GM18519 (cell line): ENCODE measurements around the gene THAP3.

Source experiments
- ATAC-seq: cut with Tn5 transposase; IDR thresholded peaks from one replicate; pipeline ENCODE4 v1.9.1; 2021; ENCODE audit warnings: mild to moderate bottlenecking, moderate library complexity; ENCODE audit not compliant: unreplicated experiment, low FRiP score

THAP3 gene

DNA sequence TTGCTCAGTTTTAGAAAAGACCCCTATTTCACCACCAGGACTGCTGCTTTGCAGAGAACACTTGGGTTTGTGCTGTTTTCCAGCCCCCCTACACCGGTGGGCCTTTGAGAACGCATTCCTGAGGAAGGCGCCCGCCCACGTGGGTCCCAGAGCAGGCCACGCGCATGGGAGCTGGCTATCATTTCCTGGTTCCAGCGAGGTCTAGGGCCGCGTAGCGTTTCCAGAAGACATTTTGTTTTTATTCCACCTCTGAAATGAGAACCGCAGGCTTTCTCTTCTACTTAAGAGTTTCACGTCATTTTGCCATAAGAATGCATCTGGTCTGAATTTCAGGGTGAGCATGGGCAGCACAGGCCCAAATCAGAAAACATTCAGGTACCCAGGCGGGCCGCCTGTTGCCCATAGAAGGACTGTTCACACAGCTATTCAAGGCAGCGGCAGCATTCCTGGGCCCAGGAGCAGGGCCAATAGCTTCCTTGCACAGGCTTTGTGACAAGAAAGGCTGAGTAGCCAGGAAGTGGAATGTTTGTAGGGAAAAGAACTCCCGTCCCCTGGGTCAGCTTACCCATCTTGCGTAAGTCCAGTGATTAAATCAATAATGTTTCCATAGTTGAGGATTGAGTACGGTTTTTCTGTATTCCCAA is 20.6 kb upstream of the THAP3 start:
- ATAC-seq: no peak

DNA sequence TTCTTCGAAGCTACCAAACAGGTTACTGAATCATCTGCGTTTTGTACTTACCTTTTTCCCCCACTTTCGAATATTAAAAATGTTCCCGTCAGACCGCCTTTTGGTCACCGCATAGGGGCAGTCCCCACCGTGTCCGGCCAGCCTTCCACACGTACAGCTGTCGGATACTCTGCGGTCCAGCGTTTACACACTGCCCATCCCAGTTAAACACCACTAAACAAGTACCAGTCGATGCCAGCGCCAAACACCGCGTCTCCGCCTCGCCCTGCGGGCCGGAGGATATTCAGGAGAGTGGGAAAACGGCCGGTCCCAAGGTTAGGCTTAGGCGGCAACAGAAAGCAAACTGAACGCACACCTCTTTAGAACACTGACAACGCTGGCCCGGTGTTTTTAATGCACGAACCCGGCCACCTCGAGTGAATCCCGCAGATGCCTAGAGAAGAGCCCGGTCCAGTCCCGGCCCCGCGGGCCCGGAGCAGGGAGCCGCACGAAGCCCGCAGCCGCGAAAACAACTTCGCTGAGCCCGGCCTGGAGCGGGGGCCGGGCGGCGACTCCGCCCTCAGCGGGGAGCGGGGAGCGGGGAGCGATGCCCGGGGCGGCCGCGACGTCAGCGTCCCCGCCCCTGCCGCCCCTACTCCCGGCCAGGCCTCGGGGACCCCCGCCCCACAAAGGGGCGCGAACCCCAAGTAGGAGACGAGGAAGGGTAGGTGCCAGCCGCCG is 11.9 kb upstream of the THAP3 start:
- peak; percentile 13 for ATAC-seq

DNA sequence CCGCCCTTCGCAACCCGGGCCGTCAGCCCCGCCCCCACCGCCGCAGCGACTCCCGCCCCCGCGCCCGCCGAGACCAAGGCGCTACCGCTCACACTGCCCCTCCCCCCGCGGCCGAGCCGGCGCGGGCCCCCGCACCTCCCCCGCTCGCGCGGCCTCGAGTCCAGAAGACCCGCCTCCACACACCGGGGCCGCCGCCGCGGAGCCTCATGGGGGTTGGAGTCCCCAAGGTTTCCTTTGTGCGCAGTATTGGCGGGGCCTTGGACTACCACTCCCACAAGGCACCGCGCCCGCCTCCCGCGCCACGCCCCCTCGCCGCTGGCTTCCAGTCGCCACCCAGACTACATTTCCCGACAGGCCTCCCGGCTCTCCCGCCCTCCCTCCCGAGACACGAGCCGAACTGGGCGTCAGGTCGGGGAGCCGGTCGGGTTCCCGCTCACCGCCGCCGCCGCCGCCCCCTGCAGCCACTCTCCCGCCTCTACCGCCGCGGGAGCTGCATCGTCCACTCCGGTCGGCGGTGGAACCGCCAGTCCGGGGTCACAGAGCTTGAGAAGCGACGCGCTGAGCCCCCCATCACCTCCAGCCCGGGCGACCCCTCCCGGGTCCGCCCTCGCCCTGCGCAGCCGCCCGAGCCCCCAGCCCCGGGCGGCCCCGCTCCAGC is 11.2 kb upstream of the THAP3 start, which contains the start of gene PHF13:
Gene PHF13 (plus strand): TSS at position 371 of the 658 bp plus-strand sequence. CDS start 336 bp downstream, outside the sequence.
- ATAC-seq: peak; percentile 77

DNA sequence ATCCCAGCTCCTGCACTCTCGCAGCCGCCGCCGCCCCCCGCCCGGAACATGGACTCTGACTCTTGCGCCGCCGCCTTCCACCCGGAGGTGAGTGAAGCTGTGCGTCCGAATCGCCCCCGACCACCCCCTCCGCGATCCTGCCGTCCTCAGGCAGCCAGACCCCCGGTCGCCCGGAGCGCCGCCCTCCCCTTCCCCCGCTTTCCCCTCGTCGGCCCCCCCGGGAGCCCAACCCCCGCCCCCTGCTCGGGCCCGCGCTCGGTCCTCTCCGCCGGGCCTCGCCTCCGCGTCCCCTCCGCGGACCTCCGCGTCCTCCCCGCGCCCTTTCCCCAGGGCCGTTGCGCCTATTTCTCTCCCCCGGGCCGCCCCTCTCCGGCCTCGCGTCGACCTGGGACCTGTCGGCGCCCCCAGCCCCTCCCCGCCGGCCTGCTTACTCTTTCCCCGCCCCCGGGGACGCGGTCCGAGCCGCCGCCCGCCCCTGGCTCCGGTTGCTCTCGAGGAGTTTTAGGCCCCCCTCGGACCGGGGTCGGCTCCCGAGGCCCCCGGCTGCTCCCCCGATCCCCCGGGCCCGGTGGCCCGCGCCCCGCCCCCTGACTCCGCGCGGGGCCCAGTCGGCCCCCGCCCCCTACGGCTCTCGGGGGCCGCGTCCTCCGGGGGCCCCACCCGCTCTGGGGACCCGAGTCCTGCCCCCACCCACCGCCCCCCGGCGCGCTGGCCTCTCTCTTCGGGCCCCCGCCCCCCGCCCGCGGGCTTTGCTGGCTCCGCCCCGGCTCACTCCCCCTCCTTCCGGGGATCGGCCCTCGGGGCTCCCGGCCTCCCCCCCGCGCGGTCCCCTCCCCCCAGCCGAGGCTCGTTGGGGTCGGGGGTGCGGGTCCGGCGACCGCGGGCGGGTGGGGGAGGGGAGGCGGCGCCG is 10.4 kb upstream of the THAP3 start:
- ATAC-seq: no peak

DNA sequence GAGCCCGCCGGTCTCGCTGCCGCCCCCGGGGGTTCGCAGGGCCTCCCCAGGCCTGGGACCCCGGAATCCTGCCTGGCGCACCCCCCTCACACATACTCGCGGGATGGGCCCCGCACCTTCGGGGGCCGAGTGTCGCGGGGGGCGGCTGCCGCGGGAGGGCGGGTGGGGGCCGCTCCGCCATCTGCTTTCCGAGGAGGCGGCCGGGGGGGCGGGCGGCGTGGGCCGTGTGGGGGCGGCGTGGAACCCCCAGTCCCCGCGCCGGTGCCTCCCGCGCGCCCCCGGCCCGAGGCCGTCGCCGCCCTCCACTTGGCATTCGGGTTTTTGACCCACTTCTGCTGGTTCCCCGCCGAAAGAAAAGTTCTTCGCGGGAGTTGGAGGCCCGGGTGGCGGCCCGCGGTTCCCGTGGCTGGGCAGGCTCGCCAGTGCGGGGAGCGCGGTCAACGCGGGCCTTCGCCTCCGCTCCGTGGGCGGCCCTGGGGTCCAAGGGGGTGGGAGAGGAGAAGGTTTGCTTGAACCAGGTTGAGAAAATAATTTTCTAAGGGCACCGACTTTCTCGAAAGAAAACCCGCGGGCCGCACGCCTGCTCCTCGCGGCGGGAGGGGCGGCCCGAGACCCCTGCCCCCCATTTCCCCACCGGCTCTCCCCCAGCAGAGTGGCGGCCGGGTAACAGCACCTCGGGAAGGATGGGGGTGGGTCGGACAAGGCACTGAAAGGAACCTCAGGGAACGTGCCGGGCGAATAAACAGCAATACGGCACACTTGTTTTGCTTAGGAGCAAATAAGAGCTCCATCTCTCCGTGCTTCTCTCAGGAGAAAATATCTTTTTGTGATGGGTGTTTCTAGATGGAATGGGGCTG is 9.5 kb upstream of the THAP3 start:
- ATAC-seq: no peak

DNA sequence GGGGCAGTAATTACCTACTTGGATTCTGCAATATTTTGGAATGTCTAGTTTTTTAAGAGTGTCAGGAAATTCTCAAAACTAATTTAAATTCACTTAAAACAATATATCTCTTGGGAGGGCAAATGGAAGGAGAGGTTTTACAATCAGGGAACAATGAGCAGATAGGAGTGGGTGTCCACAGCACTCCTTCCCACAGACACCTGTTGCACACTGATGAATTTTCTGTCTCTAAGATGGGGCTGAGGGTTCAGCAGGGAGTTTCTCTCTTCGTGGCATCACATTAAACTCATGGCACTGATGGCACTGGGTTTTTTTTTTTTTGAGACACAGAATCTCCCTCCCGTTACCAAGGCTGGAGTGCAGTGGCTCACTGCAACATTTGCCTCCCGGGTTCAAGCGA is 5.6 kb upstream of the THAP3 start:
- ATAC-seq: no peak

DNA sequence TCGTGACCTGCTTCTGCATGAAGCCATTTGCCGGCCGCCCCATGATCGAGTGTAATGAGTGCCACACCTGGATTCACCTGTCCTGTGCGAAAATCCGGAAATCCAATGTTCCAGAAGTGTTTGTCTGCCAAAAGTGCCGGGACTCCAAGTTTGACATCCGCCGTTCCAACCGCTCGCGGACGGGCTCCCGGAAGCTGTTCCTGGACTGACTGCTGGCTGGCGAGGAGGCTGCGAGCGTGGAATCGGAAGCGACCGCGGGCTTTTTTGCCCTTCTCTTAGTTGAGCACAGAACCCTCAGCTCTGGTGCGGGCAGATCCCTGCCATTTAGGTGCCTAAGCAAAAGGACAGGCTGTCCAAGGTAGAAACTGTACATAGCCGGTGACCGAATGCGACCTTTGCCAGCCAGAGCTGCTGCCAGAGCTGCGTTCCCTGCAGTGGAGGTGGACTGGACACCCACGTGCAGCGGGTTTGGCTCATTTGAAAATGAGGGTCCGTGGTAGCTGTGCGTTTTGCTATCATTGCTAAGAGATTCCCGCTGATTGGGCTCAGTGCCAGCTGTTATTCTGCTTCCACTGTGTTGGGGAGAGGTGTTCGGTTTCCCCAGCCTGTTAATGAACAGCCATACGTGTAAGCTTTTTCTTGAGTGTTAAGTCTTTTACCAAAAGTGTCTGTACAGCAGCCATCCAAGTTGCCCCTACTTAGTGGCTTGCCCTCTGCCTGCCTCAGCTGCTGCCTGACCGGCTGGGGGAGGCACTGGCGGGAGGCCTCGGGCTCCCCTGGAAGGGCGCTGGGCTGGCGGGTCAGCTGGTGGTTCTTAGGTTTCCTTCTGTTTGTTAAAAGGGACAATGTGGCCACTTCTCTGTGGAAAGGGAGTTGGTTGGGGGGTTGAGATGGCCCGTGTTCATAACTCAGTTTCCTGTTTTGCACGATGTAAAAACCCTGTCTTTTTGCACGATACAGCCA is 3.0 kb upstream of the THAP3 start:
- no peak for ATAC-seq

DNA sequence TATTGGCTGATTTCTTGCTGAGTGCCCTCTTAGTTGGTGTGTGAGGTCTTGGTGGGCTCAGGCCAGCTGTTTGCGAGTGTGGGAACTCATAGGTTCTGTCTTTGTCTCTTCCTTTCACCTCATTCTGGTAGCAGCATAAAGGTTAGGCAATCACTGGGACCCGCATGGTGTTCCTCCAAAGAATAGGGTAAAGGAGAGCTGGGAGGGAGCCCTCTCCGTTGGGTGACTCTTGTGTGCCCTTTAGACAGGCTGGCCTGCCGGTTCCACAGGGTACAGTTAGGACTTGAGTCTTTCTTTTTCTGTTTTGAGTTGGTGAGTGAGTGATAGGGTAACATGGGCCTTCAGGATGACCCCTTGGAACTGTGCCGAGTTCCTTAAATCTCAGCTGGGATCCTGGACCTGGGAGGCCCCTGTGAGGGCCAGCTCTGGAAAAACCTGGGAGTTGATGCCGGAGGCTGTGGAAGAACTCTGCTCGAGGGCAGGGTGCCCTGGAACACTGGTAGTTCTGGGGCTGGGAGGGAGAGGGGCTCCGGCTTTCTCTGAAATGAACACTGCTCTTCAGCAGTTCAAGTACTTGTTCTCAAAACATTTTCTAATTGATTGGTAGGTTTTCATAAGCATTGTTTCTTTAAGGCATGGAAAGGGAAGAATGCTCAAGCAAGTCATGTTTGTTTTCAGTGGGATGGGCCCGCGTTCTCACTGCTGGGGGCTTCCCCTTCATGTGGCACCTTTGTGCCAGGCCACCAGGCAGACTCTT is 2.1 kb upstream of the THAP3 start:
- ATAC-seq: no peak

DNA sequence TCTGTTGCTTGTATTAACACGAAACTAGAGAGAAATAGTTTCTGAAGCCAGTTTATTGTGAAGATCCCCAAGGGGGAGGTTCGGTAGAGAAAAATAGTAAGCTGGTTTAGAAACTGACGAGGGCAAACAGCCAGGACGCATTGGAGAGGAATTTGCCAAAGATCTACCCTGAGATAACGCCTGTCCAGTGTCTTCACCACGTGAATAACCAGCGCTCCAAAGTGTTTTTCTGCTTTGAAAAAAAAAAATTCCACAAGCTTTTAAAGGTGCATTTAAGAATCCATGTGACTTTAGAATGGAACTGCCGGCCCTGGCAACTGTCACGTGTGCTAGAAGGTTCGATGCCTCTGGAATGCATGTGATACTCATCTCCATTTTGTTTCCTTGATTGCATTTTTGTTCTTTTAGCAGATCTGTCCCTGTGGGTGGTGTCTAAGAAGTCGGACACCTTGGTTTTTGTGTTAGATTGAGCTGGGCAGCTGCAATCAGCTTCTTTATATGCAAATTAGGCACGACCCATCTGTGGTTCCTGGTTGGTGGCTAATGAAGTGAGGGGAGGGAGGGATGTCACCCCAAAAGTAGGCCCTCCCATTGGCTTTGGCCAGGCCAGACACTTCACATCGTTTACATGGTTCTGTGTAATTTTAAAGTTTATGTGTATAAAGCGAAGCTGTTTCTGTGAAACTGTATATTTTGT is 1.3 kb upstream of the THAP3 start:
- no peak for ATAC-seq

DNA sequence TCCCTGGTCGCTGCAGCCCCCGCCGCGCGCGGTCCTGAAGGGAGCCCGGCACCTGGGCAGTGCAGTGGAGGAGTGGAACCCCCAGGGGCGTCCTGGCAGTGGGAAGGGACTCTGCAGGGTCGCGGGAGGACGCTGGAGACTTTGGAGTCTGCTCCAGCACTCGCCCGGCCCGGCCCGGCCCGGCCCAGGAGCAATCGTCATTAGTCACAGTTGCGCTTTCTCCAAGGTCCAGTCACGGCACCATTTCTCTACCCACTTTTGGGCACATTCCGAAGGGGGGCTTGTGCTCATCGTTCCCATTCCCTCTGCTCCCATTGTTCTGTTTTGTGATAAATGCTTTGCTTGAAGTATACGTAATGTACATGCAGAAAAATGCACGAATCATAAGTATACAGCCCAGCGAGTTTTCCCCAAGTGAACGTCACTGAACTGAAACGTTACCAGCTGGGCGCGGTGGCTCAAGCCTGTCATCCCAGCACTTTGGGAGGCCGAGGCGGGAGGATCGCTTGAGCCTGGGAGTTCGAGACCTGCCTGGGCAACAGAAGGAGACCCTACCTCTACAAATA is 999 bp downstream of the THAP3 start:
- ATAC-seq: peak; percentile 23

DNA sequence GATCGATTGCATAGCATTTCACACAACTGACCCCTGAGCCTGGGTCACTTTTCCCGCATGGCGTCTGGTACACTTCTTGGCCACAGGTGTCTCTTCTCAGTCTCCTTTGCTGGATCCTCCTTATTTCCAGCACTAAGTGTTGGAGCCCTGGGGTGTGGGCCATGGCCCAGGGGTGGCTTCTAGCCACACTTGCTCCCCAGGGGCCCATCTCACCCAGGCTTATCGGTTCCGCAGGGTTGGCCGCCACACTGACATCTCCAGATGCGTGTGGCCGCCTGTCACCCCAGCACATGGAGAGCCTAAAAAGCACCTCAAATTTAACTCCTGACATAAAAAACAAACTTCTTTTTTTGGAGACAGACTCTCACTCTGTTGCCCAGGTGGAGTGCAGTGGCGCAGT is 2.4 kb downstream of the THAP3 start:
- no peak for ATAC-seq

DNA sequence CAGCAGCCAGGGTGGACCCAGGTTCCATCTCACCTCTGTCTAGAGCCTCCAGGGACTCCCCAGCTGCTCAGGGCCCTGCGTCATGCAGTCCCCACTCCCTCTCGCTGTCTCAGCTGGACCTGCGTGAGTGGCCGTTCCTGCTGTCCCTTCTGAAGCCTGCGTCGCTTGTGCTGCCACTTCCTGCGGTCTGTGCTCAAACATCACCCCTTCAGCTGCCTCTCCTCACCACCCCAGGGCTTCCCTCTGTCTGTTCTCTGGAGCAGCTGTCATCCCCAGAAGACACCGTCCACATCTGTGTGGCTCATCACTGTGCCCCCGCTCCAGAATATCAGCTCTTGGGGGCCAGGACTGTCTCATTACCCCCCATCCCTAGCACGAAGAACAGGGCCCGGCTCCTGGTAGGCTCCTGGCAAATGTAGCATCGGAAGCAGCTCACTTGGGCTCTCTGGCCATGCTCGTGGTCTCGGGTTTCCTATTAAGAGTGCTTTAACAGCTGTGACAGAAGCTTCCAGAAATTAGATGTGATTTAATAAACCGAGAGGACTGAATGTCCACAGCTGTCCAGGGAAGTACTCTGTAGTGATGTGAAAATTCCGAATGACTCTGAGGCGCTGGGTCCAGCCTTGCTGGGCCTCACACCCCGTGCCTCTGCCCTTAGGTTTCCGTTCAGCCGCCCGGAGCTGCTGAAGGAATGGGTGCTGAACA is 3.3 kb downstream of the THAP3 start:
- no peak for ATAC-seq

DNA sequence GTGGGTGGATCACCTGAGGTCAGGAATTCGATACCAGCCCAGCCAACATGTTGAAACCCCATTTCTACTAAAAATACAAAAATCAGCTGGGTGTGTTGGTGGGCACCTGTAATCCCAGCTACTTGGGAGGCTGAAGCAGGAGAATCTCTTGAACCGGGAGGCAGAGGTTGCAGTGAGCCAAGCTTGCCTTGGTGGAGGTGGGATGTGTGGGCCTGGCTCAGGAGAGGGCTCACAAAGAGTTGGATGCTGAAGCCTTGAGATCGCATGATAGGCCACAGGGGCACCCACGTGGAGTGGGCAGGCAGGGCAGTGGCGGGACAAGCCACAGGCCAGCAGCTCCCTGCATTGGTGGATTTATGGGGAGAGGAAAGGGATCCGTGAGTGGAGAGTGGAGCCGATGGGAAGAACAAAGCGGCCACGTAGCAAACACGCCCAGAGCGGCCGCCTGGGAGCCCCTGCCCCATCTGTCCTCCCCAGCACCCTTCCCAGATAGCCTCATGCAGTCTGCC is 4.4 kb downstream of the THAP3 start:
- ATAC-seq: no peak

DNA sequence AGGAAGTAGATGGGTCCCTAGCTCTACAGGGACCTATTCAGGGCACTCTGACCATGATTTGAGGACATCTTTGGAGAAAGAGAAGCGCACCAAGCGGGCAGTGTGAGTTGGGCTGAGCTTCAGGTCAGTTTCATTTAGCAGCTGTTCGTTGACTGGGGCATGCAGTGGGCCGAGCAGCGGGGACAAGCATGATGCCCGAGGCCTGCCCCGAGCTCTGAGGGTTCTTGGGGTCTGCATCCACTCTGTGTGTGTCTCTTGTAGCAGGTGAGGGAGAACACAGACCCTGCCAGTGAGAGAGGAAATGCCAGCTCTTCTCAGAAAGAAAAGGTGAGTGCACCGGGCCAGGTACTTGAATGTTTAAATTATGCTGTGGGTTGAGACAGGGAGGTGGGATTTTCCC is 5.4 kb downstream of the THAP3 start:
- ATAC-seq: no peak

DNA sequence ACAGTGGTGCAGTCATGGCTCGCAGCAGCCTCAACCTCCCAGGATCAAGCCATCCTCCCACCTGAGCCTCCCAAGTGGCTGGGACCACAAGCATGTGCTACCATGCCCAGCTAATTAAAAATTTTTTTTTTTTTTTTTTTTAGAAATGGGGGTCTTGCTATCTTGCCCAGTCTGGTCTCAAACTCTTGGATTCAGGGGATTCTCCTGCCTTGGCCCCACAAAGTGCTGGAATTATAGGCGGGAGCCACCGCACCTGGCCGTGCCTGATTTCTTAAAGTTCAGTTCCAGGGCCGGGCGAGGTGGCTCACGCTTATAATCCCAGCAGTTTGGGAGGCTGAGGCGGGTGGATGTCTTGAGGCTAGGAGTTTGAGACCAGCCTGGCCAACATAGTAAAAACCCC is 6.4 kb downstream of the THAP3 start:
- ATAC-seq: no peak
